Astrocyte (in vitro differentiated cells and primary cell): ENCODE results near the gene MRPL14. TPM values are rescaled to one million over a fixed set of nuclear protein-coding genes. Genes with fewer than 3 reads are reported as not detected.

Experiments
- DNase-seq: peaks from one replicate; pipeline ENCODE4 v3.0.0-alpha.2; 2010; ENCODE audit warnings: low read depth
- FAIRE-seq: peaks from 2 replicates; lab custom pipeline; 2011; peaks lifted over from hg19 to GRCh38; lab: Jason Lieb, UNC
- H2AFZ ChIP-seq: 2 replicates; pipeline ENCODE4 v1.6.0; 2012; ENCODE audit warnings: low read depth, low read length, inconsistent platforms
- H3K27ac ChIP-seq: 2 replicates; pipeline ENCODE4 v1.5.1; 2011; ENCODE audit warnings: low read depth, low read length, inconsistent platforms
- H3K27me3 ChIP-seq: 2 replicates; pipeline ENCODE4 v1.6.0; 2011; ENCODE audit warnings: low read length, inconsistent platforms; ENCODE audit not compliant: insufficient read depth
- H3K36me3 ChIP-seq: 2 replicates; pipeline ENCODE4 v1.5.1; 2011; ENCODE audit warnings: low read length, inconsistent platforms; ENCODE audit not compliant: insufficient read depth
- H3K4me1 ChIP-seq: 2 replicates; pipeline ENCODE4 v1.5.1; 2011; ENCODE audit warnings: low read length, inconsistent platforms; ENCODE audit not compliant: insufficient read depth
- H3K4me2 ChIP-seq: 2 replicates; pipeline ENCODE4 v1.6.0; 2012; ENCODE audit warnings: low read length, inconsistent platforms
- H3K4me3 ChIP-seq: 2 replicates; pipeline ENCODE4 v1.5.1; 2011; ENCODE audit warnings: low read depth, mild to moderate bottlenecking, low read length, inconsistent platforms; ENCODE audit not compliant: insufficient read depth
- H3K79me2 ChIP-seq: 2 replicates; pipeline ENCODE4 v1.6.0; 2012; ENCODE audit warnings: mild to moderate bottlenecking, low read length, inconsistent platforms; ENCODE audit not compliant: insufficient read depth
- H3K9ac ChIP-seq: 2 replicates; pipeline ENCODE4 v1.6.0; 2012; ENCODE audit warnings: mild to moderate bottlenecking, low read length, inconsistent platforms
- H3K9me3 ChIP-seq: 2 replicates; pipeline ENCODE4 v1.5.1; 2012; ENCODE audit warnings: low read depth, mild to moderate bottlenecking, low read length, inconsistent platforms; ENCODE audit not compliant: insufficient read depth
- H4K20me1 ChIP-seq: 2 replicates; pipeline ENCODE4 v1.6.0; 2012; ENCODE audit warnings: low read length, inconsistent platforms; ENCODE audit not compliant: insufficient read depth
- H3K27ac Mint-ChIP-seq: one replicate; pipeline ENCODE4 v1.8.0; 2021; ENCODE audit warnings: mild to moderate bottlenecking, mixed read lengths; ENCODE audit not compliant: unreplicated experiment
- H3K27me3 Mint-ChIP-seq: one replicate; pipeline ENCODE4 v1.8.0; 2021; ENCODE audit warnings: low read depth, mixed read lengths; ENCODE audit not compliant: unreplicated experiment
- H3K36me3 Mint-ChIP-seq: one replicate; pipeline ENCODE4 v1.8.0; 2021; ENCODE audit warnings: low read depth, mixed read lengths; ENCODE audit not compliant: unreplicated experiment
- H3K4me1 Mint-ChIP-seq: one replicate; pipeline ENCODE4 v1.8.0; 2021; ENCODE audit warnings: low read depth, mixed read lengths; ENCODE audit not compliant: unreplicated experiment
- H3K4me3 Mint-ChIP-seq: one replicate; pipeline ENCODE4 v1.8.0; 2021; ENCODE audit warnings: mild to moderate bottlenecking, moderate library complexity, mixed read lengths; ENCODE audit not compliant: unreplicated experiment
- H3K9me3 Mint-ChIP-seq: one replicate; pipeline ENCODE4 v1.8.0; 2021; ENCODE audit warnings: mild to moderate bottlenecking, mixed read lengths; ENCODE audit not compliant: unreplicated experiment
- EZH2 ChIP-seq: IDR thresholded peaks from 2 replicates; pipeline ENCODE4 v1.6.1; 2012; ENCODE audit warnings: mild to moderate bottlenecking, low read length, inconsistent platforms; ENCODE audit not compliant: insufficient read depth
- total RNA-seq: library from RNA; stranded (reverse); gene quantifications from 2 replicates; pipeline ENCODE4 v1.2.1, GENCODE V29; 2021
- TF ChIP-seq, protein P1 (sequence below): IDR thresholded peaks from 2 replicates; pipeline ENCODE4 v1.5.1; 2011; ENCODE audit warnings: low read depth, mild to moderate bottlenecking, inconsistent platforms, low read length, moderate library complexity; ENCODE audit not compliant: insufficient read depth

Gene MRPL14
- total RNA-seq, 1 donor from 2014 or later: 56.1 TPM

DNA sequence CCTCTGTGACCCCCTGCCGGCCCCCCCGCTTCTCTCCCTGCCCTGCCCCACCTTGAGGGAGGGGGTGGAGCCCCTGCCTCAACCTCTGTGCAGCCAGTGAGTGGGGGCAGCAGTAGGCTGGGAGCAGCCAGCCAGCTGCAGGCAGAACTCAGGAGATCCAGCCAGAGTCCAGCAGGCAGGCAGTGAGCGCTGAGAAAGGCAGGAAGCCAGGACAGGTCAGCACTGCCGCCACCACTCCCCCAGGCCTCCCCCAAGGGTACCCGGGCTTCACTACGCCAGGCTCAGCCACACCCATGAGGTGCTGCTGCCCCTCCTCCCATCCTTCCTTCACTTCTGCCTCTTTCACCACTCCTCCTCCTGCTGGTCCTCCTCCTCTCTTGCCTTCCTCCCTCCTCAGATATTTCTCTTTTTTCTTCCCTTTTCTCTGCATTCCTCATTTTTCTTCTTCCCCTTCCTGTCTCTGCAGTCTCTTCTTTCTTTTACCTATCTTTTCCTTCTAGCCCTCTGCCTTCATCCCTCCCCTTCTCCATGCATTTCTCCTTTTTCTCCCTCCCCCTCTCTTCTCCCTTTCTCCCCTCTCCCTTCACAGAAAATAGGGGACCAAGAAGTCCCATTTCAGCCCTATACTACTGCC lies 11.6 kb upstream of the MRPL14 start:
- no peaks in the 10 kb centered on the region for H3K9me3 ChIP-seq
- no peak overlapping the region for H3K27ac Mint-ChIP-seq
- no peak for FAIRE-seq
- H3K27ac ChIP-seq: no peak overlapping the region
- DNase-seq: no peak
- H3K4me1 Mint-ChIP-seq: no peaks in the 10 kb centered on the region
- no peaks in the 10 kb centered on the region for H3K27me3 ChIP-seq
- H3K36me3 Mint-ChIP-seq: peaks cover 57% of the 10 kb centered on the region
- H3K4me2 ChIP-seq: no peak overlapping the region
- peaks cover 28% of the 10 kb centered on the region for H4K20me1 ChIP-seq
- H3K4me3 Mint-ChIP-seq: no peak overlapping the region
- peaks cover 1% of the 10 kb centered on the region for H3K9me3 Mint-ChIP-seq
- H3K4me3 ChIP-seq: no peak overlapping the region
- no peaks in the 10 kb centered on the region for H3K4me1 ChIP-seq
- no peaks in the 10 kb centered on the region for H3K79me2 ChIP-seq
- peaks cover 8% of the 10 kb centered on the region for H3K36me3 ChIP-seq
- H3K9ac ChIP-seq: no peak overlapping the region
- TF ChIP-seq EZH2: no peak
- TF ChIP-seq, protein P1, sequence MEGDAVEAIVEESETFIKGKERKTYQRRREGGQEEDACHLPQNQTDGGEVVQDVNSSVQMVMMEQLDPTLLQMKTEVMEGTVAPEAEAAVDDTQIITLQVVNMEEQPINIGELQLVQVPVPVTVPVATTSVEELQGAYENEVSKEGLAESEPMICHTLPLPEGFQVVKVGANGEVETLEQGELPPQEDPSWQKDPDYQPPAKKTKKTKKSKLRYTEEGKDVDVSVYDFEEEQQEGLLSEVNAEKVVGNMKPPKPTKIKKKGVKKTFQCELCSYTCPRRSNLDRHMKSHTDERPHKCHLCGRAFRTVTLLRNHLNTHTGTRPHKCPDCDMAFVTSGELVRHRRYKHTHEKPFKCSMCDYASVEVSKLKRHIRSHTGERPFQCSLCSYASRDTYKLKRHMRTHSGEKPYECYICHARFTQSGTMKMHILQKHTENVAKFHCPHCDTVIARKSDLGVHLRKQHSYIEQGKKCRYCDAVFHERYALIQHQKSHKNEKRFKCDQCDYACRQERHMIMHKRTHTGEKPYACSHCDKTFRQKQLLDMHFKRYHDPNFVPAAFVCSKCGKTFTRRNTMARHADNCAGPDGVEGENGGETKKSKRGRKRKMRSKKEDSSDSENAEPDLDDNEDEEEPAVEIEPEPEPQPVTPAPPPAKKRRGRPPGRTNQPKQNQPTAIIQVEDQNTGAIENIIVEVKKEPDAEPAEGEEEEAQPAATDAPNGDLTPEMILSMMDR: no peak
- H2AFZ ChIP-seq: no peak overlapping the region
- no peaks in the 10 kb centered on the region for H3K27me3 Mint-ChIP-seq

DNA sequence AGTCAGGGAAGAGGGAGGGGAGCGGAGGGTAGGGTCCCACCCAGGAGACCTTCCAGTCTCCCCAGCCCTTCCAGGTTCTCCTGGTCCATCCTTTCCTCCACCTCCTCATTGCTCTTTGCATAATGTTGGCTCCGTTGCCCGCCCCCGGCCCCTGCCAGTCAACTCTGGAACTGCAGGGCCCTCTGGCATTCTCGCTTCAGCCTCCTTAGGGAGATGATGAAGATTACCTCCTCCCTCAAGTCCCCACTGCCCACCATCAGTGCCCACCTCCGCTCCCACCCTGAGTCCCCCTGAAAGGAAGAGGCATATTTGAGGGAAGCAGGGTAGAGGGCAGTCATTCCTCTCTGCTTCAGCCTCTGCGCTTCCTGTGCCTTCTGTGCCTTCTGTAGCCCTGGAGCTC lies 8.6 kb upstream of the MRPL14 start:
- DNase-seq (no peak), FAIRE-seq (no peak)
- Histone ChIP-seq H3K27me3 (no peaks in the 10 kb centered on the region), H3K79me2 (peaks cover 2% of the 10 kb centered on the region), H3K4me2 (no peak overlapping the region), H3K9me3 (no peaks in the 10 kb centered on the region), H3K36me3 (peaks cover 2% of the 10 kb centered on the region), H3K4me3 (no peak overlapping the region), H3K4me1 (peaks cover 5% of the 10 kb centered on the region), H3K27ac (no peak overlapping the region), H4K20me1 (peaks cover 44% of the 10 kb centered on the region), H3K9ac (no peak overlapping the region), H2AFZ (no peak overlapping the region)
- peaks cover 41% of the 10 kb centered on the region for H3K36me3 Mint-ChIP-seq
- H3K9me3 Mint-ChIP-seq: peaks cover 1% of the 10 kb centered on the region
- no peaks in the 10 kb centered on the region for H3K27me3 Mint-ChIP-seq
- no peak overlapping the region for H3K4me3 Mint-ChIP-seq
- H3K4me1 Mint-ChIP-seq: peaks cover 3% of the 10 kb centered on the region
- H3K27ac Mint-ChIP-seq: no peak overlapping the region
- no peak for TF ChIP-seq EZH2
- TF ChIP-seq, protein P1: no peak

DNA sequence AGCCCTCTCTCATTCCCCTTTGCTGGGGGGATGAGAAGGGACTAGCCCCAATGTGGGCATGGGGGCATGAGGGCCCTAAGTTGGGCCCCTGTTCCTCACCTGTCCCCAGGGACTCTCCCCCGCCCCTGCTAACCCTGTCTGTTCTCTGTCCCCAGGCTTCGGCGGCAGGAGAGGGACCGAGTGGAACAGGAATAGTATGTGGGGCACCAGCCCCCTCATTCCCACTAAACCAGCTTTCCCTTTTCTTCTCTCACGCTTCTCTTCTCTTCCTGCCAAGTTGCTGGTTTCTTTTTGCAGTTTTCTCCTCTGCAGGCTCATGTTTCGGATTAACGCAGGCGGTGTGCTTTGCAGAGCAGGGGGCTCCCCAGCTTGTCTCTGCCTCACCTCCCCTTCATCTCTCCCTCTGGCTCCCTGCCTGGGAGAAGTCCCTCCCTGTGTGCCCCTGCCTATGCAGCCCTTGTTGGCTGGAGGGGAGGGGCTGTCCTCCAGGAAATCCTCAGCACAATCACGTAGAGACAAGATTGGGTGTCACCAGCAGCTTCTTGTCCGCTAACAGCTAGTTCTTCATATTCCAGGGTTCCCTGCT lies 8.0 kb upstream of the MRPL14 start:
- no peak for DNase-seq
- peaks cover 3% of the 10 kb centered on the region for H3K4me1 Mint-ChIP-seq
- H3K36me3 ChIP-seq: peaks cover 2% of the 10 kb centered on the region
- H3K4me2 ChIP-seq: no peak overlapping the region
- H4K20me1 ChIP-seq: peaks cover 48% of the 10 kb centered on the region
- peaks cover 5% of the 10 kb centered on the region for H3K4me1 ChIP-seq
- H3K27ac ChIP-seq: no peak overlapping the region
- peak overlapping the region; percentile 60 for H3K4me3 Mint-ChIP-seq
- H3K27ac Mint-ChIP-seq: no peak overlapping the region
- H3K27me3 Mint-ChIP-seq: no peaks in the 10 kb centered on the region
- no peak for FAIRE-seq
- peaks cover 1% of the 10 kb centered on the region for H3K9me3 Mint-ChIP-seq
- H3K9ac ChIP-seq: no peak overlapping the region
- TF ChIP-seq, protein P1: no peak
- TF ChIP-seq EZH2: no peak
- H3K27me3 ChIP-seq: no peaks in the 10 kb centered on the region
- H2AFZ ChIP-seq: no peak overlapping the region
- peaks cover 37% of the 10 kb centered on the region for H3K36me3 Mint-ChIP-seq
- H3K4me3 ChIP-seq: no peak overlapping the region
- H3K79me2 ChIP-seq: peaks cover 4% of the 10 kb centered on the region
- H3K9me3 ChIP-seq: no peaks in the 10 kb centered on the region
